Stimulated activated CD4-positive, alpha-beta T cell treated with anti-CD3 and anti-CD28 coated beads, Interleukin-2, amount 100 ng/mL, for 4 hours (primary cell): ENCODE results near the gene SELP.
"Not testable (repeated sequence)": the region's sequence is repeated elsewhere in the genome, so short reads cannot be mapped to it uniquely, and the experiment has no call there.

Source experiments
- DNase-seq: peaks from one replicate; pipeline ENCODE4 v3.0.0-alpha.2; 2020; ENCODE audit warnings: low read depth

SELP gene

GRCh38 chr1:169630006-169630405 lies at the start of gene SELP:
TSS of gene SELP (minus strand) at chr1:169630124. CDS start at chr1:169630074, 50 bp downstream.
- no peak for DNase-seq

- no peak for DNase-seq
These were observed 49.8 kb upstream of the SELP start for GRCh38 chr1:169679692-169680091.

GRCh38 chr1:169676001-169676400 lies 46.1 kb upstream of the SELP start:
- DNase-seq = no peak

GRCh38 chr1:169670836-169671235 lies 40.9 kb upstream of the SELP start:
- no peak for DNase-seq

GRCh38 chr1:169670244-169670643 lies 40.3 kb upstream of the SELP start:
- not testable (repeated sequence) for DNase-seq

- not testable (repeated sequence) for DNase-seq
These were observed 38.0 kb upstream of the SELP start for GRCh38 chr1:169667699-169668596.

- not testable (repeated sequence) for DNase-seq
These were observed 37.3 kb upstream of the SELP start for GRCh38 chr1:169667227-169667639.

GRCh38 chr1:169662680-169663079 lies 32.8 kb upstream of the SELP start:
- DNase-seq = not testable (repeated sequence)

GRCh38 chr1:169661066-169661465 lies 31.1 kb upstream of the SELP start:
- not testable (repeated sequence) for DNase-seq

- DNase-seq = not testable (repeated sequence)
These were observed 28.9 kb upstream of the SELP start for GRCh38 chr1:169658777-169659176.

GRCh38 chr1:169653873-169654272 lies 23.9 kb upstream of the SELP start:
- DNase-seq = no peak

- no peak for DNase-seq
These were observed 21.1 kb upstream of the SELP start for GRCh38 chr1:169651035-169651434.

- DNase-seq = no peak
These were observed 20.6 kb upstream of the SELP start for GRCh38 chr1:169650551-169650950.

GRCh38 chr1:169648709-169649108 lies 18.8 kb upstream of the SELP start:
- no peak for DNase-seq

GRCh38 chr1:169648187-169648586 lies 18.3 kb upstream of the SELP start:
- no peak for DNase-seq

GRCh38 chr1:169647512-169647911 lies 17.6 kb upstream of the SELP start:
- no peak for DNase-seq

- DNase-seq = no peak
These were observed 14.4 kb upstream of the SELP start for GRCh38 chr1:169644297-169644696.

- DNase-seq = no peak
These were observed 5.0 kb upstream of the SELP start for GRCh38 chr1:169634877-169635276.

- no peak for DNase-seq
These were observed 4.2 kb upstream of the SELP start for GRCh38 chr1:169634145-169634544.

- DNase-seq = no peak
These were observed 1.3 kb upstream of the SELP start for GRCh38 chr1:169631249-169631648.

- DNase-seq = no peak
These were observed 5.0 kb downstream of the SELP start for GRCh38 chr1:169624912-169625311.

- no peak for DNase-seq
These were observed 5.8 kb downstream of the SELP start for GRCh38 chr1:169624122-169624521.

- no peak for DNase-seq
These were observed 6.6 kb downstream of the SELP start for GRCh38 chr1:169623132-169623926.
